Measurements from ENCODE around the gene NTSR1. TPM values are rescaled to one million over a fixed set of nuclear protein-coding genes. Genes with fewer than 3 reads are reported as not detected.

NTSR1 gene
- total RNA-seq, 1 donor from 2014 or later: not detected

- TF ChIP-seq CTCF (IDR thresholded peaks at IDR 0.05): no peak
- H3K9me3 Mint-ChIP-seq: peaks cover 2% of the 10 kb centered on the region
- no peak for DNase-seq
- POLR2A ChIA-PET: no interaction called here
- H3K36me3 Mint-ChIP-seq (ENCODE audit: low read depth): no peaks in the 10 kb centered on the region
- peaks cover 47% of the 10 kb centered on the region for H3K27me3 Mint-ChIP-seq
- ATAC-seq (ENCODE audit: low read depth): no peak
- H3K4me1 Mint-ChIP-seq: peaks cover 6% of the 10 kb centered on the region
- no peak overlapping the region for H3K27ac Mint-ChIP-seq
- CTCF ChIA-PET: no interaction called here
- H3K4me3 Mint-ChIP-seq: no peak overlapping the region
- intact Hi-C loops (cut with micrococcal nuclease): no loop called here
These were observed 18.3 kb downstream of the NTSR1 start for GRCh38 chr20:62726716-62727583.

- peaks cover 43% of the 10 kb centered on the region for H3K27me3 Mint-ChIP-seq
- DNase-seq (no peak), ATAC-seq (ENCODE audit: low read depth) (no peak)
- intact Hi-C loops (cut with micrococcal nuclease): no loop called here
- POLR2A ChIA-PET: no interaction called here
- CTCF ChIA-PET: no interaction called here
- H3K4me3 Mint-ChIP-seq: no peak overlapping the region
- H3K4me1 Mint-ChIP-seq: peaks cover 6% of the 10 kb centered on the region
- H3K36me3 Mint-ChIP-seq (ENCODE audit: low read depth): no peaks in the 10 kb centered on the region
- no peak for TF ChIP-seq CTCF (IDR thresholded peaks at IDR 0.05)
- H3K9me3 Mint-ChIP-seq: no peaks in the 10 kb centered on the region
- no peak overlapping the region for H3K27ac Mint-ChIP-seq
These were observed 19.0 kb downstream of the NTSR1 start for GRCh38 chr20:62727584-62728027.

GRCh38 chr20:62728028-62728780 lies 19.6 kb downstream of the NTSR1 start:
- no peak overlapping the region for H3K27ac Mint-ChIP-seq
- no peaks in the 10 kb centered on the region for H3K36me3 Mint-ChIP-seq (ENCODE audit: low read depth)
- no peak for ATAC-seq (ENCODE audit: low read depth)
- H3K27me3 Mint-ChIP-seq: peaks cover 41% of the 10 kb centered on the region
- DNase-seq: no peak
- POLR2A ChIA-PET: no interaction called here
- no peaks in the 10 kb centered on the region for H3K9me3 Mint-ChIP-seq
- peaks cover 6% of the 10 kb centered on the region for H3K4me1 Mint-ChIP-seq
- TF ChIP-seq CTCF (IDR thresholded peaks at IDR 0.05): no peak
- CTCF ChIA-PET: no interaction called here
- intact Hi-C loops (cut with micrococcal nuclease): no loop called here
- no peak overlapping the region for H3K4me3 Mint-ChIP-seq

- CTCF ChIA-PET: no interaction called here
These were observed 20.2 kb downstream of the NTSR1 start for GRCh38 chr20:62728781-62729300.

More at GRCh38 chr20:62728781-62729300, 20.2 kb downstream of the NTSR1 start:
- ATAC-seq (ENCODE audit: low read depth) (no peak), DNase-seq (no peak)
- Mint-ChIP-seq H3K4me3 (no peak overlapping the region), H3K4me1 (peaks cover 6% of the 10 kb centered on the region), H3K9me3 (no peaks in the 10 kb centered on the region), H3K27ac (no peak overlapping the region), H3K27me3 (peaks cover 41% of the 10 kb centered on the region), H3K36me3 (ENCODE audit: low read depth) (no peaks in the 10 kb centered on the region)
- no peak for TF ChIP-seq CTCF (IDR thresholded peaks at IDR 0.05)
- POLR2A ChIA-PET: no interaction called here
- intact Hi-C loops (cut with micrococcal nuclease): no loop called here
